Measurements from ENCODE around the gene MCC.

The MCC gene

GRCh38 chr5:113319256-113320053 is 168.8 kb downstream of the MCC start:
- FAIRE-seq (no peak), DNase-seq (ENCODE audit: insufficient read length, low spot score) (no peak)
- TF ChIP-seq POU2F2 (IDR thresholded peaks at IDR 0.05; ENCODE audit: low read depth, low read length) (no peak), TAF1 (IDR thresholded peaks at IDR 0.05; ENCODE audit: low read depth, low read length) (no peak), PAX5 (IDR thresholded peaks at IDR 0.05; ENCODE audit: insufficient read depth, low read length, severe bottlenecking) (no peak), SPI1 (IDR thresholded peaks at IDR 0.05; ENCODE audit: low read depth, low read length) (no peak), POLR2A (IDR thresholded peaks at IDR 0.05; ENCODE audit: low read depth, low read length) (no peak), POLR2AphosphoS5 (IDR thresholded peaks at IDR 0.05; ENCODE audit: low read depth, low read length) (no peak)

- DNase-seq (ENCODE audit: insufficient read length, low spot score) (no peak), FAIRE-seq (no peak)
- no peak for TF ChIP-seq POLR2AphosphoS5 (IDR thresholded peaks at IDR 0.05; ENCODE audit: low read depth, low read length)
- no peak for TF ChIP-seq PAX5 (IDR thresholded peaks at IDR 0.05; ENCODE audit: insufficient read depth, low read length, severe bottlenecking)
- TF ChIP-seq SPI1 (IDR thresholded peaks at IDR 0.05; ENCODE audit: low read depth, low read length): no peak
- TF ChIP-seq POLR2A (IDR thresholded peaks at IDR 0.05; ENCODE audit: low read depth, low read length): no peak
- TF ChIP-seq POU2F2 (IDR thresholded peaks at IDR 0.05; ENCODE audit: low read depth, low read length): no peak
- TF ChIP-seq TAF1 (IDR thresholded peaks at IDR 0.05; ENCODE audit: low read depth, low read length): no peak
Observed at GRCh38 chr5:113317636-113318035, 170.6 kb downstream of the MCC start.

GRCh38 chr5:113311301-113311700 is 177.0 kb downstream of the MCC start:
- FAIRE-seq: no peak
- no peak for DNase-seq (ENCODE audit: insufficient read length, low spot score)
- TF ChIP-seq POU2F2 (IDR thresholded peaks at IDR 0.05; ENCODE audit: low read depth, low read length) (no peak), TAF1 (IDR thresholded peaks at IDR 0.05; ENCODE audit: low read depth, low read length) (no peak), POLR2AphosphoS5 (IDR thresholded peaks at IDR 0.05; ENCODE audit: low read depth, low read length) (no peak), PAX5 (IDR thresholded peaks at IDR 0.05; ENCODE audit: insufficient read depth, low read length, severe bottlenecking) (no peak), SPI1 (IDR thresholded peaks at IDR 0.05; ENCODE audit: low read depth, low read length) (no peak), POLR2A (IDR thresholded peaks at IDR 0.05; ENCODE audit: low read depth, low read length) (no peak)

- FAIRE-seq (no peak), DNase-seq (ENCODE audit: insufficient read length, low spot score) (no peak)
- TF ChIP-seq POU2F2 (IDR thresholded peaks at IDR 0.05; ENCODE audit: low read depth, low read length): no peak
- no peak for TF ChIP-seq POLR2A (IDR thresholded peaks at IDR 0.05; ENCODE audit: low read depth, low read length)
- TF ChIP-seq TAF1 (IDR thresholded peaks at IDR 0.05; ENCODE audit: low read depth, low read length): no peak
- TF ChIP-seq PAX5 (IDR thresholded peaks at IDR 0.05; ENCODE audit: insufficient read depth, low read length, severe bottlenecking): no peak
- TF ChIP-seq POLR2AphosphoS5 (IDR thresholded peaks at IDR 0.05; ENCODE audit: low read depth, low read length): no peak
- no peak for TF ChIP-seq SPI1 (IDR thresholded peaks at IDR 0.05; ENCODE audit: low read depth, low read length)
Observed at GRCh38 chr5:113302120-113302519, 186.1 kb downstream of the MCC start.

GRCh38 chr5:113299591-113299990 is 188.7 kb downstream of the MCC start:
- FAIRE-seq (no peak), DNase-seq (ENCODE audit: insufficient read length, low spot score) (no peak)
- no peak for TF ChIP-seq SPI1 (IDR thresholded peaks at IDR 0.05; ENCODE audit: low read depth, low read length)
- no peak for TF ChIP-seq POLR2A (IDR thresholded peaks at IDR 0.05; ENCODE audit: low read depth, low read length)
- no peak for TF ChIP-seq TAF1 (IDR thresholded peaks at IDR 0.05; ENCODE audit: low read depth, low read length)
- TF ChIP-seq POLR2AphosphoS5 (IDR thresholded peaks at IDR 0.05; ENCODE audit: low read depth, low read length): no peak
- TF ChIP-seq PAX5 (IDR thresholded peaks at IDR 0.05; ENCODE audit: insufficient read depth, low read length, severe bottlenecking): no peak
- TF ChIP-seq POU2F2 (IDR thresholded peaks at IDR 0.05; ENCODE audit: low read depth, low read length): no peak

- FAIRE-seq (no peak), DNase-seq (ENCODE audit: insufficient read length, low spot score) (no peak)
- TF ChIP-seq SPI1 (IDR thresholded peaks at IDR 0.05; ENCODE audit: low read depth, low read length) (no peak), PAX5 (IDR thresholded peaks at IDR 0.05; ENCODE audit: insufficient read depth, low read length, severe bottlenecking) (no peak), POU2F2 (IDR thresholded peaks at IDR 0.05; ENCODE audit: low read depth, low read length) (no peak), TAF1 (IDR thresholded peaks at IDR 0.05; ENCODE audit: low read depth, low read length) (no peak), POLR2AphosphoS5 (IDR thresholded peaks at IDR 0.05; ENCODE audit: low read depth, low read length) (no peak), POLR2A (IDR thresholded peaks at IDR 0.05; ENCODE audit: low read depth, low read length) (no peak)
Observed at GRCh38 chr5:113296676-113297075, 191.6 kb downstream of the MCC start.

- peak; percentile 41 for FAIRE-seq
- TF ChIP-seq PAX5 (IDR thresholded peaks at IDR 0.05; ENCODE audit: insufficient read depth, low read length, severe bottlenecking) (no peak), POU2F2 (IDR thresholded peaks at IDR 0.05; ENCODE audit: low read depth, low read length) (no peak), SPI1 (IDR thresholded peaks at IDR 0.05; ENCODE audit: low read depth, low read length) (no peak), TAF1 (IDR thresholded peaks at IDR 0.05; ENCODE audit: low read depth, low read length) (no peak), POLR2A (IDR thresholded peaks at IDR 0.05; ENCODE audit: low read depth, low read length) (no peak), POLR2AphosphoS5 (IDR thresholded peaks at IDR 0.05; ENCODE audit: low read depth, low read length) (no peak)
- DNase-seq (ENCODE audit: insufficient read length, low spot score): no peak
Observed at GRCh38 chr5:113295111-113295539, 193.1 kb downstream of the MCC start.

GRCh38 chr5:113294311-113295110 is 193.7 kb downstream of the MCC start:
- TF ChIP-seq POLR2A (IDR thresholded peaks at IDR 0.05; ENCODE audit: low read depth, low read length): no peak
- no peak for TF ChIP-seq POU2F2 (IDR thresholded peaks at IDR 0.05; ENCODE audit: low read depth, low read length)
- no peak for TF ChIP-seq PAX5 (IDR thresholded peaks at IDR 0.05; ENCODE audit: insufficient read depth, low read length, severe bottlenecking)
- TF ChIP-seq SPI1 (IDR thresholded peaks at IDR 0.05; ENCODE audit: low read depth, low read length): no peak
- TF ChIP-seq TAF1 (IDR thresholded peaks at IDR 0.05; ENCODE audit: low read depth, low read length): no peak
- no peak for TF ChIP-seq POLR2AphosphoS5 (IDR thresholded peaks at IDR 0.05; ENCODE audit: low read depth, low read length)
- peak; percentile 57 for DNase-seq (ENCODE audit: insufficient read length, low spot score)
- FAIRE-seq: peak; percentile 38

- FAIRE-seq: no peak
- DNase-seq (ENCODE audit: insufficient read length, low spot score): peak; percentile 18
- TF ChIP-seq POLR2A (IDR thresholded peaks at IDR 0.05; ENCODE audit: low read depth, low read length): no peak
- no peak for TF ChIP-seq POLR2AphosphoS5 (IDR thresholded peaks at IDR 0.05; ENCODE audit: low read depth, low read length)
- no peak for TF ChIP-seq POU2F2 (IDR thresholded peaks at IDR 0.05; ENCODE audit: low read depth, low read length)
- no peak for TF ChIP-seq TAF1 (IDR thresholded peaks at IDR 0.05; ENCODE audit: low read depth, low read length)
- no peak for TF ChIP-seq PAX5 (IDR thresholded peaks at IDR 0.05; ENCODE audit: insufficient read depth, low read length, severe bottlenecking)
- TF ChIP-seq SPI1 (IDR thresholded peaks at IDR 0.05; ENCODE audit: low read depth, low read length): no peak
Observed at GRCh38 chr5:113293975-113294310, 194.3 kb downstream of the MCC start.

Measured in GM12891 (cell line).